ENCODE data around the gene TMEM212.

The TMEM212 gene

DNA sequence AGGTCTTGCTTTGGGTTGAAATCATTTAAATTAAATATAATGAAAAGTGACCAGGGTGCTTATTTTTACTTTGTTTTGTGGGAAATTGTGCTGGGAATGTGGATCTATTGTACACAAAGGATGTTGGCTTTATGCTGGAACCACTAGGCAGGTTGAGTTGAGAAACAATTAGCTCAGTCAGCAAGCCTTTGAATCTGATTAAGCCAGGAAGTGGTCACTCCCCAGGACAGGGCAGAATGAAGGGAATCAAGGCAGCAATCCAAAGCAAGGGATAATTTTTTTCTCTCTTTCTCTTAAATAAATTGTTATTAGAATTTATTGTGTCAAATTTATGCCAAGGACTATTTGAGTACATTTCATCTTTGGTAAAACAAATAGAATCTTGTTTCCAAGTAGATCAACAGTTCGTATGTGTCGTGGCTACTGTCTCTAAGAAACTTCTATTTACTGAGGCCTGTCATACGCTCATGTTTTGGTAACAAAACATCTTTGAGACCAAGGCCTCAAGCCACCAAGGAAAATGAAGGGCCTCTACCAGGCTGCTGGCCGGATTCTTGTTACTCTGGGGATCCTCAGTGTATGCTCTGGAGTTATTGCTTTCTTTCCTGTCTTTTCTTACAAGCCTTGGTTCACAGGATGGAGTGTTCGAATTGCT is at the start of gene TMEM212:
TMEM212 (plus strand) TSS at position 486 of the 655 bp plus-strand sequence; CDS start at position 521, 35 bp downstream.
- no peak for DNase-seq

DNA sequence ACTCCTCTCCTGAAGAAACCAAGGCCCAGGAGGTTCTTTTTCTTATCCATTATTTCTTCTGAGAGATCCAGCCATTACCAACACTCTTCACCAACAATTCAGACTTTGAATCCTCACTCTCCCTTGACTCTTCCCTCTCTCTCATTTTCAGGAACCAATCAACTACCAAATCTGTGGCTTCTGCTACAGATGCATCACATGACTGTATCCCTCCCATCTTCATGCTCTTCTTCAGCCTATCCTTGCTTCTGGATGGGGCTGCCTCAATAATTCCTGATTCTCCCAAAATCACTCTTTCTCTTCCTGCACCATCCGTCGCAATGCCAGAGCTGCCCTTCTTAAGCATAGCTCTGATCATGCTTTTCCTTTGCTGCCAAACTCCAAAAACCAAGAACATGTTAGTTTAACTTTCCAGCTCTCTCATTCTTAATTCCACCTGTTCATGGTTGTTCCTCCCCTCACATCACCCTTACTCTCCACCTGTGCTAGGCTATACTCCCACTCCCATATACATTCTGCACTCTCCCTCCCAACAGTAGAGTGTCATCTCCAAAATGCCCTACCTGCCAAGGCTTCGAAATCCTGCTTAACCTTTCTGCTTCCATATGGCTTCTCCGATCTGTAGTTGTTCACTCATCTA is 46.4 kb upstream of the TMEM212 start:
- DNase-seq: no peak

DNA sequence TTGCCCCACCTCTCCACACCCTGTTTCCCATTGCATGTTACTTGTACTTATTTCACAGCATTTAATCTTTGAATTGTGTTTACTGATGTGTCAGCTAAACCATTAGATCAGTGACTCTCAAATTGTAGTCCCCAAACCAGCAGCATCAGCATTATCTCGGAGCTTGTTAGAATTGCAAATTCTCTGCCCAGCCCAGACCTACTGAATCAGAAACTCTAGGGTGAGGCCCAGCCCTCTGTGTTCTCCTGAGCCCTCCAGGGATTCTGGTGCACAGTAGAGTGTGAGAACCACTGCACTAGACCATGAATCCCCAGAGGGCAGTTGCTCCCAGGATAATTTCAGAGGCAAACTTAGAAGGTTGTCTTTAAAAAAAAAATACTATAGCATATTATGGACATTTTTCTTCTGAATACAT is 45.9 kb upstream of the TMEM212 start:
- DNase-seq: no peak

DNA sequence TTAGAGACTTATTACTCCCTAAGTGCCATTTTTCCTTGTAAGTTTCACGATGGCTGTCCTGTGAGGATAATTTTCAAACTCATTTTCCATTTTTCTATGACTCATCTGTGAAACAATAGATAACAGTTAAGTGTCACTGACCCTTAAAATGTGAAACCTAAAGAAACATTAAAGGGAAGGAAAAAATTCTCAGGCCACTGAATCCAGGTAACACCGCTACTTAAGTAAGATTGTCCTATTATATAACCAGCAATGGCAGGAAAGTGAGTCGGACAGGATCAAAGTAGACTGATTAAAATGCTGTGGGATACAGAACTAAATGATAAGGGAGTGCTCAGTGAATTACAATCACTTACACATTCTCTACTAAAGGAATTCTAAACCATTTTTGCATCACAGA is 45.3 kb upstream of the TMEM212 start:
- no peak for DNase-seq

DNA sequence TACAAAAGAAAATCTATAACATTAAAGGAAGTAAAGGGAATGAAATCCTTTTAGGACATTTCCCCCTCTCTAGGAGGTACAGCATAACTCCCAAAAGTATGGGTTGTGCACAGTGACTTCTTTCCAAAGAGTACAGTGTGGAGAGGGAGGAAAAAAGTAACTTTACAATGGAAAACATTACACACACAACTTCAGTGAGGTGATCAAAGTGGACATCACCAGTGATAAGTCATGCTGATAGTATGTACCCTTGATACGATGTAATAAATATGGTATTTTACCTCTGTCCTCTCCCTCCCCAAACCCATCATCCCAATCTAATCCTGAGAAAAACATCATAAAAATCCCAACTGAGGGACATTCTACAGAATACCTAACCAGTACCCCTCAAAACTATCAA is 43.6 kb upstream of the TMEM212 start:
- DNase-seq: no peak

DNA sequence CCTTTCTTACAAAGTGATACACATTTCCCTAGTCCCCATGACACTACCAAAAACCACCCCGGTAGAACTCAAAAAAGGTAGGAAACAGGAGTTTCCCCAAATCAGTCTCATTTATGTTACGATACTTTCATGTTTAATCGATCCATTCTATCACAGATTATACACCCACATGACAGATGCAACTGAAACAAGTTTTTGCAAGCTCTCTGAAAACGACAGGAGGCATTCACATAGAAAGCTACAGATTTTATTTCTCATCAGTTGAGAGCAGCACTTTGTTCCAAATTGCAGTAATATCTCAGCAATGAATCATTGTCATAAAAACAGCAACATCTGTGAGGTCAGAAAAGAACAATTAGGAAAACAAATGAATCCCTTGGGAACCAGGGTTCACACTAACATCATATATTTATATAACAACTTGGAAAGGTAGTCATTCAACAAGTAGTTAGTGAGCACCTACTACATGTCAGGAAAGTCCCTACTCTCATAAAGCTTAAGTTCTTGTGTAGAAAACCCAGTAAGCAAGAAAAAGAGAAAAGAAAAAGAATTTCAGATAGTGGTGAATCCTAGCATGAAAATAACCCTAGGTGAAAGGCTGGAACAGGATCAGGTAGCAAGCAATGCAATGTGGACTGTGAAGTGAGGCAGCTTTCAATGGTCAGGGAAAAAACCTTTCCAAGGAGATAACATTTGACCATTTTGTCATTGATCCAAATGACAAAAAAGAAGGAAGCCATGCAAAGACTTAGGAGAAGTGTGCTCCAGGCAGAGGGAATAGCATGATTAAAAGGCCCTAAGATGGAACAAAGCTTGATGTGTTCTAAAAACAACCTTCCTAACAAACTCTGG is 41.2 kb upstream of the TMEM212 start:
- no peak for DNase-seq

DNA sequence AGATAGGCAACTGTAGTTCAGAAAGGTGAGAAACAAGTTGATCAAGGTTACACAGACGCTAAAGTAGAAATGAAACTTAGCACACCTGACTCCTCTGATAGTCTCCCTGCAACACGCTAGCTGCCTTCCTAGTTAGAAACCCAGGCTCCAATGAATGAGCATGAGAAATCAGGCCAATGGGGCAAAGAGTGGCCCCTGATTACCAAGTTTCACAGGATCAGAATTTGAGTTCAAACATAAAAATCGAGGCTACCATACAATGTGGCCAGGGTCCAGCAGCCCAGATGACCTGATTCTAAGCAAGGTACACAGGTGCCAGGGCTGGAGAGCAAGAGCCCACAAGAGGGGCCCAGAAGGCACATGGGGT is 40.6 kb upstream of the TMEM212 start:
- no peak for DNase-seq

DNA sequence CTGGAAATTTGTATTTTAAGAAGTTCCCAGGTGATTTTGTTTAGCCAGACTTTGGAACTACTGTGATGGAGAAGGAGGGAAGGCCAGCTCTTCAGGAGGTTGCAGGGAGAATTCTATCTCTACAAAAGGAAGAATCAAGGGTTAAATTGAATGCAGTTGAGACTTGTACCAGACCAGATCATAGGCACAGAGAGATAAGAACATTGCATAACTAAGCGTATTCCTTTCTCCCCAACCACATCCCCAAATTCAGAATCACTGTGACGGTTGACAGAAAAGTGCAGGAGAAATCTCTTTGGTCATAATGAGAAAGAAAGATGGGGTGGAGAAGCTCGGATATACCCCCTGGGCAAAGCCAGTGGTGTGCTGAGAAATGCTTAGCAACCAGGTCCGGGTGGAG is 40.1 kb upstream of the TMEM212 start:
- DNase-seq: no peak

DNA sequence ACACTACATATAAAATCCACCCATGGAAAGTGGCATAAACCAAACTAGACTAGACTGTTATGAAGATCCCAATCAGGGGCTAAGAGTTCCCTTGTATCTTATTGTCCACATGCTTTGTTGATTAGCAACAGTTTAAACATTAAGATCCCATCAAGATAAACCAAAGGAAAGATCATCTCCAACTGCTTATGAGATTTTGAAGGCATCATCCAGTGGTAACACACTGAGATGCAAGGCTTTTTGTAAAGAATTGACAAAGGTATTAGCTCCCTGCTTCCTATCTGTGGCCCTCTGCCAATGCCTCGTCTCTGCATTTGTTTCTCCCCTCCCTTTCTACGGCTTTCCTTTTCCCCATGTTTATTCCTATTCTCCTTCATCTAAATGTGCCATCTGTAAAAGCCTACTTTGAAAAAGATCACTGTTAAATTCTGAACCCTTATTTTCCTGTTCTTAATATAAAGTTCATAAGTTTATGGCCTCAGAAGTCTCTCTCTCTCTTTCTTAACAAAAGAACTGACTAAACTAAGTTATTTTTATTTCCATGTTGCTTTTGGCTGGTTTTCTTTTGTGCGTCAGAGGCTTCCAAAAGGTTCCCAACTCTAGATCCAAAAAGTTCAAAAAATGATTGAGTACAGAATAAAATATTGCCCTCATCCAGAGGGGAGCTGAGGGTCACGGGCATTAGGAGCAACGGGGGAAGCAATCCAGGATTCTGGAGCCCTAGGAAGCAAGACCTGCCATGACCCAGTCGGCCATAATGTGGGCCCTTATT is 38.3 kb upstream of the TMEM212 start:
- no peak for DNase-seq

DNA sequence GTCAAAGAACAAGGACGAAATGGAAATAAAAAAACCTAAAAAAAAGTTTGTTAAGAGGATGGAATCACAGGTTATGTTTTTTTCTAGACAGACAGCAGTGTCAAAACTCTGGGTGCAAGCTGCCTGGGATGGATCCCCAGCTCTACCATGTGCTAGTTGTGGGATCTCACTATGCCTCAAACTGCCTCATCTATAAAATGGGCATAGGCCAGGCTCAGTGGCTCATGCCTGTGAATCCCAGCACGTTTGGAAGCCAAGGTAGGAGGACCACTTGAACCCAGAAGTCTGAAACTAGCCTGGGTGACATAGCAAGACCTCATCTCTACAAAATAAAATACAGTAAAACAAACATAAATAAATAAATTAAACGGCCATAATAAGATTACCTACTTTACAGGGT is 37.5 kb upstream of the TMEM212 start:
- no peak for DNase-seq

DNA sequence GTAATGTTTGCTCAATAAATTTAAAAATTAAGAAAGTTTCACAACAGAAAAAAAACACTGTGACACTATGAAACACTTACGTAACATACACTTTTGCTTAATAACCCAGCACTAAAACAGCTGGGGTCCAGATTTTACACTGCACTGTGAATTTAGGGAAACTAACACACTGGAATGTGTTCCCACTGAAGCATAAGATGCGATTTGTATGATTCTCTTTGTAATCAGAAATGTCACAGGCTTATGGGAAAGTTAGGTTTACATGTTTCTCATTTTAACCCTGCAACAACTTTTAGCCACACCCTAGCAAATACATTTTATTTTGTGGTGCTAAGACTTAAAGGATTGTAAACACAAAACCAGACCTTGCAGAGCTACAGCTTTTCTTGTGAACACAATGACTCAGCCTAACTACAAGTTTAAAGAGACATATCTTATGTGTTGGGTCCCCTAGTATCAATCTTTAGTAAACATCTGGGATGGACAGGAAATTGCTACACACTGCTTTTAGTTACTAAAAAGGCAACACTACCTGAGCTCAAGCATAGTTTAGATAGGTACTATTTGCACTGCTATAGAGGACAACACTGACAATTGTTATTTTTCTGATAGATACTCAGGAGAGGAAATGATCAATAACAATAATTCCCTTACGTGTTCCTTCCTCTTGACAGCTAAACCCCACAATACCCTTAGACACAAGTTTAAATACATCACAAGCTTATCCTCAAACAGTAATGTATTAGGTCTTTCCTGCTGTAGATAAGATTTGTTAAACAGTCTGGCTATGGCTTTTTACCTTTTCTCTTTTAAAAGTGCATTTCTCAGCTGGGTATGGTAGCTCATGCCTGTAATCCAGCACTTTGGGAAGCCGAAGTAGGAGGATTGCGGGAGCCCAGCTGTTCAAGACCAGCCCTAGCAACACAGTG is 36.7 kb upstream of the TMEM212 start:
- DNase-seq: no peak

DNA sequence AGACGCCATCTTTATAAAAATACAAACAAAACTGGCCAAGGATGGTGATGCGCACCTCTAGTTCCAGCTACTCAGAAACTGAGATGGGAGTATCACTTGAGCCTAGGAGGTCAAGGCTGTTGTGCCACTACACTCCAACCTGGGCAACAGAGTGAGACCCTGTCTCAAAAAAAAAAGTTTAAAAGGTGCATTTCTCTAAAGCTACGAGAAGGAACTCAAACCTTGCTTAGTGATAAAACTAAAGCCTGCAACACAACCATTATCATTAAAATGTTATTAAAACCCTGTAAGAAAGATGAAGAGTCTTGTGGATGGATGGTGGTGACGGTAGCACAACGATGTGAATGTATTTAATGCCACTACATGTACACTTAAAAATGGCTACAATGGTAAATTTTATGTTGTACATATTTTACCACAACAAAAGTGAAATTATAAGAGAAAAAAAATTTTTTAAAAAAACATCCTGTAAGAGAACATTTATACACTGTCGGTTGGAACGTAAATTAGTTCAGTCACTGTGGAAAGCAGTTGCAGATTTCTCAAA is 35.9 kb upstream of the TMEM212 start:
- DNase-seq: no peak

DNA sequence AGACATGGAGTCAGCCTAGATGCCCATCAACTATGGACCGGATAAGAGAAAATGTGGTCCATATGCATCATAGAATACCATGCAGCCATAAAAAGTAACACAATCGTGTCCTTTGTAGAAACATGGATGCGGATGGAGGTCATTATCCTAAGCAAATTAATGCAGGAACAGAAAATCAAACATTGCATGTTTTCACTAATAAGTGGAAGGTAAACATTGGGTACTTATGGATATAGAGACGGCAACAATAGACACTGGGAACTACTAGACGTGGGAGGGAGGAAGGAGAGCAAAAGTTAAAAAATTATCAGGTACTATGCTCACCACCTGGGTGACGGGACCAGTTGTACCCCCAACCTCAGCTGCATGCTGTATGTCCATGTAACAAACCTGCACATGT is 35.3 kb upstream of the TMEM212 start:
- DNase-seq: no peak

DNA sequence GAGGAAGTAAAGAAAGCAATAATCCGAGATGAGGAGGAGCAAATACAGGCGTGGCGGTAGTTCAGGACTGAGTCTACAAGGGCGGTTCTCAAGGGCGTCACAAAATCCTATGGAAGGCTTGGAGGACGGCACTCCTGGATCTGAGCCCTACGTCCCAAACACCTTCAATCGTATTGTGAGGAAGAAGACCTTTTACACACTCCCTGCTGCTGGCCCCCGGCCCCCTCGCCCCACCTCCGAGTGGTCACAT is 33.6 kb upstream of the TMEM212 start:
- peak; percentile 14 for DNase-seq

DNA sequence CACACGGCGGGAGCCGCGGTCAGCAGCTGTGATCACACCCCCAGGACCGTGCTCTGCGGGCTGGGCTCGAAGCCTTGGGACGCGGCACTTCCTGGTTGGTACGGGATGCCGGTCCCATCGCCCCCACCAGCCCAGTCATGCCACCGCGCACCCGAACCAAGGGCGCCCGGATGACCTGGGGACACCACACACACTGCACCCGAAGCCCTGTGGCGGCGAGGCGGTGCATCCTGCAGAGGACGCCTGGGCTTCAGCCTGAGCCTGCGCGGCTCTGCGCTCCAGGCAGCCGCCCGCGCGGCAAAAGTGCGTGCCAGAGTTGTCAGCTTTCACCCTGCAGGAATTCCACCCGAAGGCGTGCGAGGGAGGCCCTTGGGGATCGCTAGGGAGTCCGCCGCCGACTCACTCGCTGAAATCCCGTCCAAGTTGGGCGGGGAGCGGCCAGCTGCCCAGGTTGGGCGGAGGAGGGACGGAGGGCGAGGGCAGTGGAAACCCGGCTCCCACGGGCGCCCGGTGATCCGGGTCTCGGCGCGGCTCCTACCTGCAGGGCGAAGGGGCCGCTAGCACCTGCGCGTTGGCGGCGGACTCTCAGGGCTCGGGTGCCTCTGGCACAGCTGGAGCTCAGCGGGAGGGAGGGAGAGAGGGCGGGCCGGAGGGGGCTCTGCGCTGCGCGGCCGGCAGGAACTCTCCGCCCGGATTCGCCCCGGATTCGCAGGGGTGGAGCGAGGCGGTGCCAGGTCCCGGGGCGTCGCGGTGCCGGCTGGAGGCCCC is 33.1 kb upstream of the TMEM212 start, which contains the start of gene PLD1:
PLD1 (minus strand) TSS at position 623 of the 768 bp plus-strand sequence. CDS start 72,432 bp downstream, outside the sequence.
- peak; percentile 68 for DNase-seq

DNA sequence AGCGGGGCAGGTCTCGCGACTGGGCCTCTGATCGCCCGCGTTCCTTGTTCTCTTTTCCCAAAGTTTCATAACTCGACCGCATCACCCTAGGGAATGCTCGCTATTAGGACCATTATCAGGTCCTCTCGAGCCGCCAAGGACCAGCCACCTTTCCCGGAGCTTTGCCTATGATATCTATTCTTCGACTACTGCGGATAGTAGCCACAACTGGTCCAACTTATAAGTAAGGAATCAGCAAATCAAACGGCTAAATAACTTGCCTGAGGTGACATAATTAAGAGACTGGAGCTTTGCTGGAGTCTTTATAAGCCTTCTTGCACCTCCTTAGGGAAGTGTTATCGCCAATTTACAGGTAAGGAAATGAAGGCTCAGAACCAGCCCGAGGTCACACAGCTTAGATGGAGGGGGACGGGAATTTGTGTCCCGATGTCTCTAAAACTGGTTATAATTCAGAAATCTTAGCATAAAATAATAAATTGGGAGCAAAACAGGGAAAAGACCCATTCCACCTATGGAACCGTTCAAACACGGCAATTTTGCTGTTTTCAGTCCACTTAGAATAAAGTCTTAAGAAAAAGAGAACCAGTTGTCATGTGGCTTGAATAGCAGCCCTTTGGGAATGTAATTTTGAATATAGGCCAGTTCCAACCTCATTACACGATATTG is 32.4 kb upstream of the TMEM212 start:
- DNase-seq: no peak

DNA sequence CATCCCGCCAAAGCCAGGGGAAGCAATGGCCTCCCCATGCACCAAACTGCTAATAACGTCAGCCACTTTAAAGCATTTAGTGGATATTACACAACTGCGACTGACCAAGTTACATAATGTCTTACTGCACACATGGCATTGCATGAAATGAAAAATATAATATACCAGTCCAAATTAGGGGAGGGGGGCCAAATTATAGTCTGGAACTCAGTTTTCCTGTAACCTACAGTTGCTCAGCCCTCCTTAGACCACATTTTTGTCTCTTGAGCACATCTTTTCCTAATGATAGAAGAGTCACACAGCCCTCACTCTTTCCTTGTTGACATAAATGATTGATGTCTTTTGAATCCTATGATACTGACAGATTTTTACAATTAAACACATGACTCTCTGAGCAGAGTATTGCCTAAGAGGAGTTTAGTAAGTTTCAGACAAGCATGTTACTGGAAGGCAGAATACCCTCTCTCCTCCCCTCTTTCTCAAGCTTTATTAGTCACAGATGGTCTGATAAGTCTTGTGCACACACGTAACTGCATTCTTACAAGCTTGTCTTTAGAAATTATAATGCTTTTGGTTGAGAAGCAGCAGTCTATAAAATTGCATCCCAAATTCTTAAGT is 31.7 kb upstream of the TMEM212 start:
- DNase-seq: no peak

DNA sequence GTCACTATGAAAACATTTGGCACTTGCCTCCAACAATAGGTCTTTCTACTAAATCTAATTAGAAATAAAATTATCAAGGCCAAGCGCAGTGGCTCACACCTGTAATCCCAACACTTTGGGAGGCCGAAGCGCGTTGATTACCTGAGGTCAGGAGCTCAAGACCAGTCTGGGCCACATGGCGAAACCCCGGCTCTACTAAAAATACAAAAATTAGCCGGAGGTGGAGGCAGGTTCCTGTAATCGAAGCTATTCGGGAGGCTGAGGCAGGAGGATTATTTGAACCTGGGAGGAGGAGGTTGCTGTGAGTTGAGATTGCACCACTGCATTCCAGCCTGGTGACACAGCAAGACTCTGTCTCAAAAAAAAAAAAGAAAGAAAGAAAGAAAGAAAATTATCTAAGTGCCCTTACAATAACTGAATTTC is 31.2 kb upstream of the TMEM212 start:
- DNase-seq: no peak

DNA sequence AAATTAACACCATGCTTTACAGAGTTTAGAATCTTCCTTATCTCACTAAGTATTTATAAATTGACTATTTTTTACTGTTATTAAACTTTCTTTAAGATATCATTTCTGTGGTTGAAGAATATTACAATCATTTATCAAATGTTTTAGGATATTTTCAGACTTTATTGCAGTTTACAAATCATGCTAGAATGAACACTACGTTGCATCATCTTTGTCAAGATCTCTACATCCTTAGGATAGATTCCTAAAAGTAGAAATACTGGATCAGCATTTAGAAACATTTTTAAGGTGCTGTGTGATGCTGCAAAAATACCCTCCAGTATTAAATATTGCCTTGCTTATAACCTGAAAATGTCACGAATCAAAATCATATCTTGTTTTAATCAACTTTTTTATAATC is 30.3 kb upstream of the TMEM212 start:
- no peak for DNase-seq

DNA sequence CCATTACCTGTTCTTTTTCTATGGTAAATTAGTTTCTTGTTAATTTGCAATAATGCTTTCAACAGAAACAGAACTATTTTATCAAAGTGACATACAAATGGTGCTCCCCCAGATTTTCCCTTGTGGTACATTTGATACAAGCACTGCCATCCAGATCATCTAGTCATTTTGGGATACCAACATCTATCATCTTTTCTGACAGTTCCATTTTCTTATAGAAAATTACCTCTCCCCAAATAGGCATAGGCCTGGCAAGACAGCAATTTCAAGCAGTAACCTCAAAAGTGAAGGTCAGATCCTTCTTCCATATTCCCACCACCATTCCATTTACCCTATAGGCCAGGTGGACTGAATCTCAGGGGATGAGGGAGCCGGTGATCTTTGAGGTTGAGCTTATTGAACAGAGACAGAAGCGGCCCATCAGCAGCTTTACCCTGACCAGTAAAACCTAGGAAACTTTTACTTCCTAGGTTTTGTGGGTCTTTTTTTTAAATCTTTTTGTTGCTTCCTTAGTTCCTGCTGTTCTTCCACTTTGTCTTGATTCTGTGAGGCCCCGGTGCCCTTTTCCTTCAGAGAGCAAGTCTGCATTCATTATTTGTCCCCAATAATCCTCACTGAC is 29.8 kb upstream of the TMEM212 start:
- no peak for DNase-seq

Measured in stimulated activated CD4-positive, alpha-beta T cell treated with anti-CD3 and anti-CD28 coated beads, Interleukin-15, amount 100 ng/mL, for 24 hours (primary cell).